ELF-1 (cell line): ENCODE results near the gene PPP2R5E.
"Not testable (repeated sequence)": the region's sequence is repeated elsewhere in the genome, so short reads cannot be mapped to it uniquely, and the experiment has no call there.

Experiments used
- DNase-seq: peaks from one replicate; pipeline ENCODE4 v3.0.0-alpha.2; 2016; ENCODE audit warnings: low read depth, low spot score

PPP2R5E gene

DNA sequence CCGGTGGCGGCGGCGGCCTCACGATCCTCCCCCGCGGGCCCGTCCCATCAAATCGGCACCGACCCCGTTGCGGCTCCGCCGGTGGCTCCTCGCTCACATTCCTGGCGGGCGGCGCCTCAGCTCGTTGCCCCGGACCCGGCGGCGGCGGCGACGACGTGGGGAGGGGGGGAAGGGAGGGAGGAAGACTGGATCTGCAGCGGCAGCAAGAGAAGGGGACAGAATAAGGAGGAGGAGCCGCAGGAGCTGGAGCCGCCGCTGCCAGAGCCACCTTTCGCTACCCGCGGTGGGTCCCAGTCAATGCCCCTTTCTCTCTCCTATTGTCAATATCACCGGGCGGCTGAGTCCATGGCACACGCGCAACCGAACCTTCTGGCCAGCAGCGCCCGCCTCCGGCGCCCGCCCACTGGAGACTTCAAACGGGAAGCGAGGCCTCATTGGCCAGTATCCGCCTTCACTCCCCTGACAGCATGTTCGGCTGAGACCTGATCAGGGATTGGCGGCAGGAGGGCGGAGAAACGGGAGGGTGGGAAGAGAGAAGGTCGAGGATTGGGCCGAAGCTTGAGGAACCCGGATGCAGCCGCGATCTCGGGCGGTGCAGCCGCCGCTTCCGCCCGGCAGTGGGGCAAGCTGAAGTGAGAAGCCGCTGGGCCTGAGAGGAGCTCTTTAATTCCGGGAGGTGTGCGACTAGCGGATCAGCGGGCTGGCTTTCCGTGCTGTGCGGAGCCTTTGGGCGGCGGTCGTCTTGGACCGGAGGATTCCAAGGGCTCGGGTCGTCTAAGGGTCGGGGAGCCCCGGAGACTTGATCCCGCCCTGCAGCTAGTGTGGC lies at the start of gene PPP2R5E:
PPP2R5E (minus strand) TSS at position 378 of the 826 bp plus-strand sequence. CDS start 3,692 bp downstream, outside the sequence.
- DNase-seq, result peak; percentile 99

GRCh38 chr14:63583046-63583445 lies 39.9 kb upstream of the PPP2R5E start:
- not testable (repeated sequence) for DNase-seq

DNA sequence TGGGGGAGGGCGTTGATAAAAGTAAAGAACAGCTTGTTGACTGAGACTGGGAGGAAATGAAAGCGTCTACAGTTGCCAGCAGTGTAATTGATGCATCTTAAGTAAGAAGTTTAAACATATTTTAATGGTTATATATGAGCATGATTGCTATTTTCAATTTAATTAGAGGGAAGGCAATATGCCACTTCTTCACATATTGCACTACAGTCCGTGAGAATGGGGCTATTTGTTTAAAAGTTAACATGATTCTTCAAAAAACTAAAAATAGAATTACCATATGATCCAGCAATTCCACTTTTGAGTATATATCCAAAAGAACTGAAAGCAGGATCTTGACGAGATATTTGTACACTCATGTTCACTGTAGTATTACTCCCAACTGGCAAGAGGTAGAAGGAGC lies 38.3 kb upstream of the PPP2R5E start:
- no peak for DNase-seq

DNA sequence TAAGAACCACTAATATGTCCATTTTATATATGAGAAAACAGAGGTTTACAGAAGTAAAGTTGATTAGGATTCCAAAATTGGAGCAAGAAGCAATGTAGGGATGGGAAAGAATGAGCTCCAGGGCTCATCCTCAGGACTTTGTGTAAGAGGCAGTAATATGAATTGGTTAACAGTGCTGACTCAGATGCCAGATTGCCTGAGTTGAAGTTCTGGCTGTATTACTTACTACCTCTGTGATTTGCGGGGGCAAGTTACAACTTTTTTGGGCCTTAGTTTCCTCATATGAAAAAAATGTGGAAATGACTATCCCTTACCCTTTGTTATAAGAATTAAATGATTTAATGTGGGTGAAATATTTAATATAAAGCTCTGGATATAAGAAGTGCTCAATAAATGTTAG lies 35.1 kb upstream of the PPP2R5E start:
- DNase-seq, result no peak

GRCh38 chr14:63573581-63573980 lies 30.4 kb upstream of the PPP2R5E start:
- DNase-seq, result no peak

DNA sequence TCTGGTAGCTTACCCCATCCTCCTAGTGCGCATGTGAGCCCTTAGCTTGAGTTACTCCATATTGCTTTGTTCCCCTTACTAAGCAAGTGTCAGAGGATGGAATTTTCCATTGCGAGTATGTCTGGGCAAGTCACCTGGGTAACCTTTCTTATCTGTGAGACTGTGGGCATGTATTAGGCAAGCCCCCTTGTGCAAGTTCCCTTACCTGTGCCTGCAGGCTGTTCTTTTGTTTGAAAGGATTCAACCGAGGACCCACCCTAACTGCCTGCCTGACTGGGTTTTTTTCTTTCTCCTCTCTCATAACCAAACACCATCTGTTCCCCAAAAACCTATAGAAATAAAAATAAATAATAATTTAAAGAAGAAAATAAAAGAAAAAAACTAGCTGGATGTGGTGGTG lies 22.3 kb upstream of the PPP2R5E start:
- DNase-seq, result peak; percentile 10

DNA sequence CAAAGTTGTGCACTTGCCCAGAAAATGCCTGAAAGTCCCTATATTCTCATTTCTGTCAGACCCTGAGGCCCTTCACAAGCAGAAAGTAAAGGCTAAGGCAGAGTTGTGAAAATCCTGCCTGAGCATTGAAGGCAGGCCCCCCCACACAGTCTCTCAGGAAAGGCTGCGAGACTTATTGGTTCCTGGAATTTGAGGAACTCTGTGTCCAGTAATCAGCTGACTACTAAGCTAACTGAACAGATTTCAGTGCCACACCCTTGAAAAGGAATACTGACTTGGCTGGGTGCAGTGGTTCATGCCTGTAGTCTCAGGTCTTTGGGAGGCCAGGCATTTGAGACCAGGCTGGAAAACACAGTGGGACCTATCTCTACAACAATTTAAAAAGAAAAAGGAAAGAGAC lies 21.1 kb upstream of the PPP2R5E start:
- peak; percentile 25 for DNase-seq

DNA sequence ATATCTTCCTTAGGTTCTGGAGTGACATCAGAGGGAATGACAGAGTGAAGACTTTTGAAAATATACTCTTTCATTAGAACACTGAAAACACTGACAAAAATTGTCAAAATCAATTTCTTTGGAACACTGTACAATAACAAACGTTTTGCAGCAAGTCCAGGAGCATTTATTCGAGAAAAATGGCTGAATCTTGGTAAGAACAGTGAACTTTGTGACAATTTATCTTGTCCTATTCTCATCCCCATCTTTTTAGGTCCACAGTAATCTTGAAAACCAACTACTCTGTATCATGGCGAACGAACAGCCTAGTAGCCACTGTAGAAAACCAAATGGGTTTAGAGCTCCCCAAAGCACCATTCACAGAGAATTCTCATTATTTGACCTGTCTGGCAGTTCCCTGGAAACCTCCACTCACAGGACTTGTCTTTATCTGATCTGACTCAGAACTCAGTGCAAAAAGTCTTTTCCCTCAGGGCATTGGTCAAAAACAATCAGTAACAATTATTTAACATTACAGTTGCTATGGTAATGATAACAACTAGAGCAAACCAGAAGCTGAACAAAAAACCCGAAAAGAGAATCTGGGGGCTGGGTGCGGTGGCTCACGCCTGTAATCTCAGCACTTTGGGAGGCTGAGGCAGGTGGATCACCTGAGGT lies 20.3 kb upstream of the PPP2R5E start:
- DNase-seq, result peak; percentile 40

- DNase-seq, result no peak
These were observed 19.2 kb upstream of the PPP2R5E start for GRCh38 chr14:63562405-63562804.

DNA sequence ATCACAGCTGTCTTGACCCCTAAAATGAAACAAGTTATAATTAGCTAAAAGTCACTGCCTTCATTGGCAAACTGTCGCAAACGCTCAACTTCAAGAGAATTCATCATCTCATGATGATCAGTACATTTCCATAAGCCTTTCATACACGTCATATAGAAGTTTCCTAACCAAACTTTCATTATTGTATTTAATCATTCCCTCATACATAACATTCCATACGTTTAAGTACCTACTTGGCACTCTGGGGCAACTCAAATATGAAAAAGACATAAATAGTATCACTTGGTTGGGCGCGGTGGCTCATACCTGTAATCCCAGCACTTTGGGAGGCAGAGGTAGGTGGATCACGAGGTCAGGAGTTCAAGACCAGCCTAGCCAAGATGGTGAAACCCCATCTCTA lies 12.4 kb upstream of the PPP2R5E start:
- DNase-seq, result no peak

GRCh38 chr14:63551332-63551731 lies 8.2 kb upstream of the PPP2R5E start:
- DNase-seq, result no peak

- DNase-seq, result no peak
These were observed 4.7 kb upstream of the PPP2R5E start for GRCh38 chr14:63547798-63548335.

DNA sequence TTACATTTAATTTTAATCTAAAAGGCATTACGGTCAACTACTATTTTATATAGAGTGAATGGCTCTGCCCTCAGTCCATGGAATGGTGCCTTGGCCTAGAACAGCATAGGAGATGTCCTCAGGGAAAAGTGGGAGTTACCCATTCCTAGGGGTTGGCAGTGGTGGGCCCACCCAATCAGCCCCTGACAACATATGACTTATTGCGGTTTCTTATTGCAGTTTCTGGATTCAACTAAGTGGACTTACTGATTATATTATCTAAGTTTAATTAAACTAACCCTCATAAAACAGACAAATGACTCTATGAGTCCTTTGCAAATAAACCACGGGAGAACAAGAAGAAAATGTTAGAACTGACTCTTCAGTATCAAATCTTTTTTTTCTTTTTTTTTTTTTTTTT lies 2.3 kb upstream of the PPP2R5E start:
- no peak for DNase-seq

GRCh38 chr14:63544591-63545299 lies 1.6 kb upstream of the PPP2R5E start:
- DNase-seq, result no peak

- no peak for DNase-seq
These were observed 739 bp upstream of the PPP2R5E start for GRCh38 chr14:63543826-63544406.

- peak; percentile 51 for DNase-seq
These were observed 762 bp downstream of the PPP2R5E start for GRCh38 chr14:63542231-63542999.

DNA sequence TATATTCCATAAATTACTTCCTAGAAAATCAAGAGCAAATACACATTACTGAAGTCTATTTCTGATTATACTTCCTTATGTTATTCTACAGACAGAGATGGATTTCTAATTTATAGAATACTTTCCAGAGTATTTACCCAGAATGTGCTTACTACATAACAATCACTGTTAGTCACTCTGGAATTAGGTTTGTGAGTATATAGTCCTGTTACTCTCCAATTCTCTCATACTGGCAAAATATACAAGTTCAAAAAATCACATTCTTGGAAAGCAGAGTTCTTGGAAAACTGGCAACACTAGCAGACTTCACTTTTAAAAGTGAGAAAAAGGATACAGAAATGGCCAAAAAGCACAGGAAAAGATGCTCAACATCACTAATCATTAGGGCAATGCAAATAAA lies 7.3 kb downstream of the PPP2R5E start:
- DNase-seq, result no peak

GRCh38 chr14:63533474-63533873 lies 9.7 kb downstream of the PPP2R5E start:
- no peak for DNase-seq

DNA sequence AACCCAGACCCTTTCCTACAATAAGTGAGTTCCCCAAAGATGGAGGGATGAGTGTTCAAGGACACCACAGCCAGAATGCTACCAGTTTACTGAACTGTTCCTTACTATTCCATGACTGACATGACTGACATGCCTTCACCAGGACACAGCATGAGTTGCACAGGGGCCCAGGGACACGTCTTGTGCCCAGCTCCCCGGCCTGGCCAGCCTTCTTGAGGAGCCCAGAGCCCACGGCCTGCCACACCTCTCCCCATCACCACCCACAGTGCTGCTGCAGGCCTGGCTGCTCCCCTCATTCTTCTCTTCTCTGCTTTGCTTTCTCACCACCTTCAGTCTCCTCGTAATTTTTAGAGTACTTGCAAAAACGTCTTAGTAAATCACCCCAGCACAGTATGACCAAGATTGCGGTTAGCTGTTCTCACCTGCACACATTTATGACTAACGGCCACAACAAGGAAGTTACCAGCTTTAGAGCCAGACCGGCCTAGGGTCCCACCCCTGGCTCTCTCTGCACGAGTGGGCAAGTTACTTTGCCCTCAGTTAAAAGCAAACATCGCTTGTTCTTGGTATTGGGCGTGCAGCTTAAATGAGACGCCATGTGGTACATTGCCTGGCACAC lies 18.5 kb downstream of the PPP2R5E start:
- no peak for DNase-seq

DNA sequence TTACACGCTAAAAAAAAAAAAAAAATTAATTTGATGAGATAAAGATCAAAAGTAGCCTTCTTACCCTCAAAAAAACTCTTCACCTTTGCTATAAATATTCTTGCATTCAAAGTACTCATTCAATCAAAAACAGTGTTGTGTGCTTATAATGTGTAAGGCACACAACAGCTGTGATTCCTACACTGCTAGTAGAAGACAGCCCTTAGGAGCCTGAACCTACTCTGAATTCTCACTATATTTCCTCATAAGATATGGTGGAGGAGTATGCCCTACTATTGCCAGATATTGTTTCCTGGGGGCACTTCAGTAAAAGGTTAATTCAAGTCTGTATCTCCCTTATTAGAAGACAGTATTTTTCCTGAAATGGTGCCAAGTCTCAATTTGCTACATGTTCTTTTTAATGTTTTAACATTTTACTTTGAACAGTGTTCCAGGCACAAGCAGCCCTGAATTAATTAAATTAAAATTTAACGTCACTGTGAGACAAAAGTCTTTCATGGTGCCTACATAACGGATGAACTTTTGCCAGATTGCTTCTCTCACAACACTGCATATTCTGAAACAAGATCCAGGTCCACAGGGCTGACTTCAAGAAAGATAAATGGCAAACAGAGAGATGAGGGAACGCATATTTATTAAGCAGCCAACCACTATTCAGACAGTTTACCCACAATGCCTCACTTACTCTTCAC lies 19.3 kb downstream of the PPP2R5E start:
- DNase-seq, result no peak
